HEK293 (cell line): ENCODE results near the gene MSI2.

Experiments
- CTCF ChIA-PET: fragments of 350-600 bp; formaldehyde crosslinking; extraction: SDS; loops from one replicate; lab custom pipeline; 2021; ENCODE audit warnings: antibody characterized with exemption; lab: Yijun Ruan, JAX
- POLR2A ChIA-PET: fragments of 300-600 bp; formaldehyde crosslinking; extraction: SDS; loops from one replicate; lab custom pipeline; 2020; ENCODE audit warnings: antibody characterized with exemption, inconsistent platforms; lab: Yijun Ruan, JAX
- H3K27ac ChIP-seq: fragments of 200-500 bp; sonication (Bioruptor generic); 2 replicates; pipeline ENCODE4 v1.5.1; 2014; ENCODE audit warnings: low read depth, low read length, control low read depth, inconsistent platforms; ENCODE audit errors: extremely low read depth
- H3K36me3 ChIP-seq, 2 experiments: fragments of 200-500 bp in 1 of 2; sonication (Bioruptor generic) in 1 of 2; 1 replicate in 1 of 2; 2 replicates in 1 of 2; pipeline ENCODE4 v1.5.1; 2014 to 2017; ENCODE audit warnings: inconsistent platforms in 2 of 2, low read length in 2 of 2; ENCODE audit not compliant: control insufficient read depth in 2 of 2, insufficient read depth in 1 of 2
- H3K4me1 ChIP-seq: fragments of 200-500 bp; sonication (Bioruptor generic); 2 replicates; pipeline ENCODE4 v1.5.1; 2014; ENCODE audit warnings: mild to moderate bottlenecking, low read length, inconsistent platforms; ENCODE audit not compliant: control insufficient read depth, insufficient read depth
- H3K4me3 ChIP-seq: 2 replicates; pipeline ENCODE4 v1.5.1; 2011; ENCODE audit warnings: low read depth, mild to moderate bottlenecking, control low read depth, low read length, moderate library complexity
- H3K9me3 ChIP-seq: fragments of 200-500 bp; sonication (Bioruptor generic); 2 replicates; pipeline ENCODE4 v1.5.1; 2014; ENCODE audit warnings: low read depth, low read length, inconsistent platforms; ENCODE audit not compliant: control insufficient read depth, insufficient read depth
- PRDM6 ChIP-seq: fragments of 450-650 bp; formaldehyde crosslinking; IDR thresholded peaks from 2 replicates; pipeline ENCODE4 v1.5.1; 2017; ENCODE audit warnings: missing biosample characterization, missing genetic modification characterization
- REPIN1 ChIP-seq: fragments of 450-650 bp; formaldehyde crosslinking; IDR thresholded peaks from 2 replicates; pipeline ENCODE4 v1.5.1; 2017; ENCODE audit warnings: missing biosample characterization, missing genetic modification characterization, low read depth
- SCRT1 ChIP-seq: fragments of 450-650 bp; formaldehyde crosslinking; IDR thresholded peaks from 2 replicates; pipeline ENCODE4 v1.5.1; 2016; ENCODE audit warnings: missing biosample characterization, missing genetic modification characterization, borderline replicate concordance
- SCRT2 ChIP-seq: fragments of 450-650 bp; formaldehyde crosslinking; IDR thresholded peaks from 2 replicates; pipeline ENCODE4 v1.5.1; 2016; ENCODE audit warnings: missing biosample characterization, missing genetic modification characterization
- SETDB1 ChIP-seq: IDR thresholded peaks from one replicate; pipeline ENCODE4 v1.6.1; 2017; ENCODE audit warnings: mild to moderate bottlenecking, low read length, moderate library complexity, mixed read lengths; ENCODE audit not compliant: insufficient read length
- SP3 ChIP-seq: fragments of 450-650 bp; formaldehyde crosslinking; IDR thresholded peaks from 2 replicates; pipeline ENCODE4 v1.5.1; 2016; ENCODE audit warnings: missing biosample characterization, missing genetic modification characterization
- YY2 ChIP-seq: fragments of 450-650 bp; formaldehyde crosslinking; IDR thresholded peaks from 2 replicates; pipeline ENCODE4 v1.5.1; 2016; ENCODE audit warnings: missing biosample characterization, missing genetic modification characterization
- ZBTB10 ChIP-seq: fragments of 450-650 bp; formaldehyde crosslinking; IDR thresholded peaks from 2 replicates; pipeline ENCODE4 v1.5.1; 2016; ENCODE audit warnings: missing biosample characterization, missing genetic modification characterization
- ZNF112 ChIP-seq: fragments of 450-650 bp; formaldehyde crosslinking; IDR thresholded peaks from 2 replicates; pipeline ENCODE4 v1.5.0; 2017; ENCODE audit warnings: missing biosample characterization, missing genetic modification characterization
- ZNF16 ChIP-seq: fragments of 450-650 bp; formaldehyde crosslinking; IDR thresholded peaks from 2 replicates; pipeline ENCODE4 v1.5.1; 2016; ENCODE audit warnings: low read depth, missing biosample characterization, missing genetic modification characterization
- ZNF211 ChIP-seq: fragments of 450-650 bp; formaldehyde crosslinking; IDR thresholded peaks from 2 replicates; pipeline ENCODE4 v1.5.1; 2016; ENCODE audit warnings: low read depth, missing biosample characterization, missing genetic modification characterization
- ZNF221 ChIP-seq: fragments of 450-650 bp; formaldehyde crosslinking; IDR thresholded peaks from 2 replicates; pipeline ENCODE4 v1.5.1; 2017; ENCODE audit warnings: missing biosample characterization, missing genetic modification characterization, borderline replicate concordance
- ZNF24 ChIP-seq: fragments of 450-650 bp; formaldehyde crosslinking; IDR thresholded peaks from 2 replicates; pipeline ENCODE4 v1.5.1; 2016; ENCODE audit warnings: missing biosample characterization, missing genetic modification characterization
- ZNF280C ChIP-seq: fragments of 450-650 bp; formaldehyde crosslinking; IDR thresholded peaks from 2 replicates; pipeline ENCODE4 v1.5.1; 2016; ENCODE audit warnings: missing biosample characterization, missing genetic modification characterization
- ZNF341 ChIP-seq: fragments of 450-650 bp; formaldehyde crosslinking; IDR thresholded peaks from 2 replicates; pipeline ENCODE4; 2016; ENCODE audit warnings: low read depth, missing biosample characterization, missing genetic modification characterization
- ZNF514 ChIP-seq: fragments of 450-650 bp; formaldehyde crosslinking; IDR thresholded peaks from 2 replicates; pipeline ENCODE4 v1.5.1; 2016; ENCODE audit warnings: missing biosample characterization, missing genetic modification characterization
- ZNF530 ChIP-seq: fragments of 450-650 bp; formaldehyde crosslinking; IDR thresholded peaks from 2 replicates; pipeline ENCODE4 v1.5.1; 2016; ENCODE audit warnings: low read depth, missing biosample characterization, missing genetic modification characterization
- ZNF544 ChIP-seq: fragments of 450-650 bp; formaldehyde crosslinking; IDR thresholded peaks from 2 replicates; pipeline ENCODE4 v1.5.0; 2017; ENCODE audit warnings: missing biosample characterization, missing genetic modification characterization
- ZNF555 ChIP-seq: fragments of 450-650 bp; formaldehyde crosslinking; conservative IDR thresholded peaks from 2 replicates; pipeline ENCODE4 v1.5.1; 2017; ENCODE audit warnings: missing biosample characterization, mild to moderate bottlenecking, missing genetic modification characterization, inconsistent platforms
- ZNF558 ChIP-seq: fragments of 450-650 bp; formaldehyde crosslinking; IDR thresholded peaks from 2 replicates; pipeline ENCODE4 v1.5.1; 2016; ENCODE audit warnings: missing biosample characterization, missing genetic modification characterization
- ZNF791 ChIP-seq: fragments of 450-650 bp; formaldehyde crosslinking; IDR thresholded peaks from 2 replicates; pipeline ENCODE4 v1.5.1; 2016; ENCODE audit warnings: missing biosample characterization, missing genetic modification characterization
- ZNF843 ChIP-seq: fragments of 450-650 bp; formaldehyde crosslinking; IDR thresholded peaks from 2 replicates; pipeline ENCODE4 v1.5.1; 2016; ENCODE audit warnings: missing biosample characterization, missing genetic modification characterization
- ZSCAN18 ChIP-seq: fragments of 450-650 bp; formaldehyde crosslinking; IDR thresholded peaks from 2 replicates; pipeline ENCODE4 v1.5.1; 2016; ENCODE audit warnings: missing biosample characterization, missing genetic modification characterization

The MSI2 gene

GRCh38 chr17:57268181-57268580 lies 11.9 kb downstream of the MSI2 start:
- ChIA-PET CTCF (interaction anchor here (1.6 kb wide), 1 partner anchor 25 kb away, joined by 7 read pairs; no protein-coding TSS in a partner anchor), POLR2A (no interaction called here)
- Histone ChIP-seq H3K9me3 (no peaks in the 10 kb centered on the region), H3K27ac (no peak overlapping the region), H3K4me1 (no peaks in the 10 kb centered on the region)
- TF ChIP-seq ZNF843 (tag by site-specific recombination) (no peak), ZBTB10 (no peak), ZNF544 (tag by site-specific recombination) (no peak), PRDM6 (no peak), ZNF341 (tag by site-specific recombination) (no peak)
- TF ChIP-seq, all 188 proteins: peak for 0
- Histone ChIP-seq H3K4me3 (no peak overlapping the region), H3K36me3 (peaks cover 21 to 79% of the 10 kb centered on the region in 2 experiments)

- TF ChIP-seq ZNF211 (tag by site-specific recombination), result no peak
- TF ChIP-seq SCRT1 (tag by site-specific recombination), result 0 out of 2 replicates have a peak, but pooled peaks have one; percentile 41
- TF ChIP-seq SCRT2, result peak; percentile 52; the same call in 1 of the 2 replicates
- TF ChIP-seq, all 188 proteins: peak for 2
- Histone ChIP-seq H3K4me3 (no peak overlapping the region), H3K9me3 (no peaks in the 10 kb centered on the region), H3K27ac (no peak overlapping the region), H3K4me1 (no peaks in the 10 kb centered on the region), H3K36me3 (peaks cover 13 to 76% of the 10 kb centered on the region in 2 experiments)
- CTCF ChIA-PET, result interaction anchor here (1.6 kb wide), 1 partner anchor 26 kb away, joined by 7 read pairs; no protein-coding TSS in a partner anchor
- POLR2A ChIA-PET, result interaction anchor here (1.1 kb wide), 1 partner anchor 12 kb away, joined by 4 read pairs; the partner anchor contains the start of gene MSI2
Measured at GRCh38 chr17:57269052-57269451, 12.7 kb downstream of the MSI2 start.

GRCh38 chr17:57269598-57270255 lies 13.4 kb downstream of the MSI2 start:
- Histone ChIP-seq H3K36me3 (peaks cover 8 to 77% of the 10 kb centered on the region in 2 experiments), H3K27ac (no peak overlapping the region), H3K9me3 (no peaks in the 10 kb centered on the region), H3K4me3 (no peak overlapping the region), H3K4me1 (no peaks in the 10 kb centered on the region)
- ChIA-PET CTCF (interaction anchor here (1.6 kb wide), 1 partner anchor 26 kb away, joined by 7 read pairs; no protein-coding TSS in a partner anchor), POLR2A (interaction anchor here (1.1 kb wide), 1 partner anchor 13 kb away, joined by 4 read pairs; the partner anchor contains the start of gene MSI2)
- TF ChIP-seq ZNF24 (no peak), SP3 (tag by site-specific recombination) (no peak), SETDB1 (no peak), ZNF530 (tag by site-specific recombination) (no peak), ZNF16 (no peak), ZNF555 (tag by site-specific recombination) (no peak), ZSCAN18 (tag by site-specific recombination) (no peak), ZNF112 (no peak), ZNF514 (tag by site-specific recombination) (no peak), YY2 (tag by site-specific recombination) (no peak), ZNF221 (tag by site-specific recombination) (no peak), REPIN1 (tag by site-specific recombination) (no peak), ZNF558 (tag by site-specific recombination) (no peak), ZNF791 (tag by site-specific recombination) (no peak), ZNF280C (tag by site-specific recombination) (no peak)
